Smooth muscle cell (in vitro differentiated cells): ENCODE measurements around the gene GYPC. TPM values are rescaled to one million over a fixed set of nuclear protein-coding genes. Genes with fewer than 3 reads are reported as not detected.

Source experiments
- DNase-seq: peaks from one replicate; lab custom pipeline; 2025; ENCODE audit not compliant: unreplicated experiment; lab: John Stamatoyannopoulos, UW
- H2AFZ ChIP-seq: fragments of 200-600 bp; sonication (generic); 2 replicates; pipeline ENCODE4 v1.6.0; 2016; ENCODE audit warnings: antibody characterized with exemption, low read depth, mild to moderate bottlenecking
- H3F3A ChIP-seq: fragments of 200-600 bp; sonication (generic); 2 replicates; pipeline ENCODE4 v1.6.0; 2017; ENCODE audit warnings: antibody characterized with exemption, low read depth
- H3K27ac ChIP-seq: fragments of 200-600 bp; sonication (generic); 2 replicates; pipeline ENCODE4 v1.5.1; 2016; ENCODE audit warnings: low read depth, mild to moderate bottlenecking
- H3K27me3 ChIP-seq: fragments of 200-600 bp; sonication (generic); 2 replicates; pipeline ENCODE4 v1.6.1; 2016; ENCODE audit warnings: low read depth, mild to moderate bottlenecking
- H3K36me3 ChIP-seq: fragments of 200-600 bp; sonication (generic); 2 replicates; pipeline ENCODE4 v1.5.1; 2016; ENCODE audit warnings: low read depth
- H3K4me1 ChIP-seq: fragments of 200-600 bp; sonication (generic); 2 replicates; pipeline ENCODE4 v1.5.1; 2016; ENCODE audit warnings: low read depth
- H3K4me2 ChIP-seq: fragments of 200-600 bp; sonication (generic); 2 replicates; pipeline ENCODE4 v1.6.0; 2016; ENCODE audit warnings: mild to moderate bottlenecking
- H3K4me3 ChIP-seq: fragments of 200-600 bp; sonication (generic); 2 replicates; pipeline ENCODE4 v1.5.1; 2016; ENCODE audit warnings: mild to moderate bottlenecking
- H3K79me2 ChIP-seq: fragments of 200-600 bp; sonication (generic); 2 replicates; pipeline ENCODE4 v1.6.0; 2016; ENCODE audit warnings: low read depth, mild to moderate bottlenecking
- H3K9ac ChIP-seq: fragments of 200-600 bp; sonication (generic); 2 replicates; pipeline ENCODE4 v1.6.0; 2016; ENCODE audit warnings: low read depth
- H3K9me3 ChIP-seq: fragments of 200-600 bp; sonication (generic); replicated peaks from 2 replicates; pipeline ENCODE4 v1.5.1; 2016; ENCODE audit warnings: low read depth
- H4K20me1 ChIP-seq: fragments of 200-600 bp; sonication (generic); 2 replicates; pipeline ENCODE4 v1.6.0; 2016; ENCODE audit warnings: low read depth
- CTCF ChIP-seq: fragments of 200-600 bp; sonication (generic); IDR thresholded peaks from 2 replicates; pipeline ENCODE4 v1.5.1; 2017; ENCODE audit warnings: borderline replicate concordance, mild to moderate bottlenecking, antibody characterized with exemption; ENCODE audit not compliant: insufficient read depth, poor library complexity, severe bottlenecking
- WGBS: methylation state at CpG from one replicate; pipeline ENCODE4 v1.1.7; 2016; ENCODE audit warnings: low lambda C conversion rate; 5-methylcytosine and 5-hydroxymethylcytosine counted together
- polyA plus RNA-seq: library from polyadenylated mRNA; unstranded; fragments of >200 nt; fragmentation: Nextera tagmentation; extraction: Ambion mirVana; gene quantifications from 2 replicates; pipeline ENCODE4 v1.2.1, GENCODE V29; 2016
- total RNA-seq: library from RNA; depleted of rRNA; stranded (reverse); fragments of >200 nt; gene quantifications from 2 replicates; pipeline ENCODE4 v1.2.3, GENCODE V29; 2014

Gene GYPC
- total and polyA plus RNA-seq, 2 experiments from 2014 or later, result 25.7 to 61.8 TPM

DNA sequence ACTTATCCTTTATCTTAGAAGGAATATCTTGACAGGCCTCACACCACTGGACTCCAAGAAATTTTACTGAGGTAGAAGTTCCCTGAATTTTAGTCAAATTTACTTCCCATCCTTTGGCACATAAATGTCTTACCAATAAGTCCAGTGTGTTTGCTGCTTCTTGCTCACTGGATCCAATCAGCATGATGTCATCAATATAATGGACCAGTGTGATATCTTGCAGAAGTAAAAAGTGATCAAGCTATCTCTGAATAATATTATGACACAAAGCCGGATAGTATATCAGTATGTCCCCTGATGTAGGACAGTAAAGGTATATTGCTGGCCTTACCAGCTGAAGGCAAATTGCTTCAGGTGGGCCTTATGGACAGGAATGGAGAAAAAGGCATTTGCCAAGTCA, 6.9 kb upstream of the GYPC start:
- 93% methylated on average over 1 of the region's 1 CpG for WGBS

DNA sequence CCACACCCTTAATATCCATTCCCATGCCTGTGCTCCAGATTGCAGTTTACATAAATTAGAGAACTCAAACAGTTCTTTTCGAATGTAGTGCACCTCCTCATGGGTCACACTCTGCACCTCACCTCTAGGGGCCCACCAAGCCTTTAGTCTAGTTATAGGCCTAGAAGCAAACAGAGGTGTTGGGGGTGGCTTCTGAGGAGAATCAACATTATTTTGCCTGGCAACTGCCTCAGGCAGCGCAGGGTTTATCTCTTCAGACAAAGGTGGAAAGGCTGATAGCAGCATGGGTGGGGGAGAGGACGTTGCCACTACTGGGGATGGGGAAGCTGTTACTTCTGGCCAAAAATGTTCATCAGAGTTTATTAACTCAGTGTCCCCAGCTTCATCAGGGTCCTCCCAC, 5.0 kb upstream of the GYPC start:
- H2AFZ ChIP-seq, result no peak overlapping the region
- H3K4me3 ChIP-seq, result no peak overlapping the region
- no peaks in the 10 kb centered on the region for H3K27me3 ChIP-seq
- H3K27ac ChIP-seq, result no peak overlapping the region
- no peak overlapping the region for H3K4me2 ChIP-seq
- TF ChIP-seq CTCF, result no peak
- WGBS, result 97% methylated on average over 2 of the region's 3 CpGs
- no peaks in the 10 kb centered on the region for H3K79me2 ChIP-seq
- no peaks in the 10 kb centered on the region for H4K20me1 ChIP-seq
- no peak overlapping the region for H3K9ac ChIP-seq
- DNase-seq, result no peak
- no peaks in the 10 kb centered on the region for H3K9me3 ChIP-seq
- peaks cover 5% of the 10 kb centered on the region for H3K4me1 ChIP-seq
- H3F3A ChIP-seq, result peaks cover 7% of the 10 kb centered on the region
- H3K36me3 ChIP-seq, result no peaks in the 10 kb centered on the region

More for the DNA sequence above, 6.9 kb upstream of the GYPC start:
- Histone ChIP-seq H3K4me2 (no peak overlapping the region), H3K4me1 (no peaks in the 10 kb centered on the region), H3F3A (no peaks in the 10 kb centered on the region), H4K20me1 (no peaks in the 10 kb centered on the region), H3K9ac (no peak overlapping the region), H3K27me3 (no peaks in the 10 kb centered on the region), H3K79me2 (no peaks in the 10 kb centered on the region), H2AFZ (no peak overlapping the region), H3K36me3 (no peaks in the 10 kb centered on the region), H3K9me3 (no peaks in the 10 kb centered on the region), H3K27ac (no peak overlapping the region), H3K4me3 (no peak overlapping the region)
- TF ChIP-seq CTCF, result no peak
- no peak for DNase-seq

- Histone ChIP-seq H3K9me3 (no peaks in the 10 kb centered on the region), H3K4me1 (peaks cover 16% of the 10 kb centered on the region), H3K4me2 (no peak overlapping the region), H3K4me3 (no peak overlapping the region), H3F3A (peaks cover 15% of the 10 kb centered on the region), H2AFZ (no peak overlapping the region), H3K27me3 (no peaks in the 10 kb centered on the region), H3K79me2 (no peaks in the 10 kb centered on the region), H4K20me1 (no peaks in the 10 kb centered on the region), H3K27ac (no peak overlapping the region), H3K9ac (no peak overlapping the region), H3K36me3 (no peaks in the 10 kb centered on the region)
- WGBS, result 91% methylated on average over 1 of the region's 1 CpG
- DNase-seq, result no peak
- no peak for TF ChIP-seq CTCF
These were observed 3.6 kb upstream of the GYPC start for GRCh38 chr2:126652323-126652891.

GRCh38 chr2:126653109-126653508, 2.8 kb upstream of the GYPC start:
- WGBS, result 95% methylated on average over 4 of the region's 4 CpGs
- Histone ChIP-seq H2AFZ (no peak overlapping the region), H3K4me1 (peaks cover 23% of the 10 kb centered on the region), H3K4me2 (no peak overlapping the region), H3K9ac (no peak overlapping the region), H3K9me3 (no peaks in the 10 kb centered on the region), H3K79me2 (no peaks in the 10 kb centered on the region), H3K27me3 (no peaks in the 10 kb centered on the region), H4K20me1 (peaks cover 2% of the 10 kb centered on the region), H3F3A (peaks cover 16% of the 10 kb centered on the region), H3K27ac (no peak overlapping the region), H3K4me3 (no peak overlapping the region), H3K36me3 (no peaks in the 10 kb centered on the region)
- TF ChIP-seq CTCF, result no peak
- no peak for DNase-seq
